ENCODE measurements around the gene ARMC5.

DNA sequence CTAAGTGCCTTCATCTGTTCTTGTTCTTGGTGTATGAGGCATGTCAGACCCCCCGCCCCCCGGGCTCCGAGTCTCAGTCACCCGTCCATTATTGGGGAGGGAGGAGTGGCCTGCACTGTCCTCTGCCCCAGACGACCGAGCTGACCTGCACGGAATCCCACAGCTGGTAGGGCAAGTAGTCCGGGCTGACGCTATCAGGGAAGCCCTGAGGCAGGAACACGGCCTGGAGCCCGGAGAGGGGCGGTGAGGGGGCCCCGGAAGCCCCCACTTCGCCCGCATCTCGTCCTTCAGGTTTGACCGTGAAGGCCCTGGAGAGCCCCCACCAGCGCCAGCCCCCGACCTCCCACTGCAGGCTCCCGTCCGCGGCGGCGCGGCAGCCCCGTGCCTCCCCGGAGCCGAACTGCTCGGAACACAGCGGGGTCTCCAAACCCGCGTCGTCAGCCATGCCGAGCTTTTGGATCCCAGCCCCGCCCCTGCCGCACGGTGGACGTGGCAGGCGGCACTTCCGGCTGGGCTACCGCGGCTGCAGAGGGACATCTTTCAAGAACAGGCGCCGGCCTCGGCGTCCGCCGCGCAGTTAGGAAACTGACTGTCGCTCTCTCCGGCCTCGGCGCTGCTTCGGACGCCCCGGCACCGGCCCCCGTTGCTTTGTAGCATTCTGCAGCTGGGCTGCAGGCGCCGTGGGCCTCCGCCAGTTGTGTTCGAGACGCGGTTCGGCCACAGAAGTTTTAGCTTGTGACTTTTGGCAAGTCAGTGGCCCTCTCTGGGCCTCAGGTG is 48.8 kb downstream of the ARMC5 start, which contains the start of gene RUSF1:
- TF ChIP-seq POLR2A (IDR thresholded peaks at IDR 0.05; ENCODE audit: low read depth, low read length), result peak; percentile 90
- TF ChIP-seq POLR2AphosphoS5 (IDR thresholded peaks at IDR 0.05; ENCODE audit: low read depth, low read length), result peak; percentile 85
- TF ChIP-seq TAF1 (IDR thresholded peaks at IDR 0.05; ENCODE audit: borderline replicate concordance, low read depth, low read length), result peak; percentile 58
